DMS153 treated with DMSO at 0.1 percent for 48 hours (cell line): ENCODE results near the gene THAP4.

Experiments
- DNase-seq: peaks from one replicate; lab custom pipeline; 2025; ENCODE audit not compliant: unreplicated experiment; lab: John Stamatoyannopoulos, UW

THAP4 gene

DNA sequence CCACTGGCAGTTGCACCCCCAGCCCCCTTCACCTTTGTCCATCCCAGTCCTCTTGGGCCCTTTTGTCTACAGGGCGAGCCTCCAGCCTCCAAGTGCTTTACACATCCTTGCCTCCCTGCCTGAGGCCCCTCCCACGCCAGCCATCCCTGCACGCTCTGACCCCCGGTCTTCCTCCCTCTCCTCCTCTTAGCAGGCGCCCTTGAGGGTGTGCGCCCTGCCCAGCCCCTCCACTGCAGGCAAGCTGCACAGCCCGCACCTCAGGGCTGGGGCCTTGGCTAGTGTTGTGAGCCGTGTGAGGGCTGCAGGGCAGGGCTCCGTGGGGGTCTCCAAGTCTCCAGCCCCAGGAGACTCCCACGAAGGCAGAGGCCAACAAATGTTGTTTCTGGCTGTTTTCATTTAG lies 71.5 kb downstream of the THAP4 start:
- no peak for DNase-seq

DNA sequence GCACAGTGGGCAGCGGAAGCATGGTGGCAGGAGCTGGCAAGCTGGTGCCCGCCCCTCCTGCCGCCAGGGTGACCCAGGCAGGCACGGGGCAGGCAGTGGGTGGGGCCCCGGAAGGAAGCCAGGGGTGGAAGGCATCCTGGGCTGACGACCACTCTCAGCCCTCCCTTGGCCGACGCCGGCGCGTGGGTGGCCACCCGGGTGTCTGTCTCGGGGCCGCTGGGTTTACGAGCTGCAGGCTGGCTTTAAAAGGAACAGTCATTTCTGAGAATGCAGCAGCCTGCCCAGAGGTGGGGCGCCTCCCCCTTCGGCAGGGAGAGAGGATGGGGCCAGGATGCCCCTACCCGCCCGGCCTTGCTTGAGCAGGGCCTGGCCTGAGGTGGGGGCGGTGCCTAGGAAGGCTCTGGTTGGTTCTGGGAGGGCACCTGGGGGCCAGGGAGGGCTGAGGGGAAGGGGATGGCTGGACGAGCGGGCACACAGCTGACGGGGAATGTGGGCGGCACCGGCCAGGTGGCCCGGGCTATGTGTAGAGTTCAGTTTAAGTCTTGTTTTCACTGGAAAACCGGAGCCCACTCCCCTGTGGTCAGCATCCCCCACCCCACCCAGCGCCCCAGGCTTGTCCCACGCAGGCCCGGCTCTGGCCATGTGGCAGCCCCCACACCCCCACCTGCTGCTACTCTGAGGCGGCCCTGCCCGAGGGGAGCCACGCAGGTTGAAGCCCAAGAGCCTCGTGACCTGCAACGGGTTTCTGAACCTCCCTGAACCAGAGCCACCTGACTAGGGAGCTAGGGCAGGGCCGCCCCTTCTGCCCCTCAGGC lies 72.2 kb downstream of the THAP4 start:
- no peak for DNase-seq

DNA sequence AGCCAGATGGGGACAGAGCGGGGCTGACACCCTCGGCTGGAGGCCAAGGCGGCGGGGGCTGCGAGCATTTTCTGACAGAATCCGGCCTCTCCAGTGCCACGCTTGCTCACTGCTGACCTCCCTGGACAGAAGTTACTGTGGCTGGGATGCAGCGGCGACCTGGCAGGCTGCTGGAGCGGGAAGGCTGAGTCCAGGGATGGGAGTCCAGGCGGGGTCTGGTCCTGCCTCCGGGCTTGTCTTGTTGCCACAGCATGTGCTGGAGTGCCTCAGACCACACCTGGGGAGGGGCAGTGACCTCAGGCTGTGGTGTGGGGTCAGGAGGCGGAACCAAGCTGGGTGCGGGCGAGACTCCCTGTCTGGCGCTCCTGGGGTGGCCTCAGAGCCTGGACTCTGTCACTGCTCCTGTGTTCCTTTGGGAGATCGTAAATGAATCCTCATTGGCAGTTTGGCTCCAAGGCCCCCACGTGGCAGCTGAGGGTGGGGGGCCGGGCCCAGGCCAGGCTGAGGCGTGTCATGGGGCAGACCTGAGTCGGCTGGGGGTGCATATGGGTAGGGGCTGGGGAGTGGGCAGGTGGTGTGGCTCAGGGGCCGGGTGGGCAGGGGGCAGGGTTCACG lies 72.9 kb downstream of the THAP4 start:
- no peak for DNase-seq

DNA sequence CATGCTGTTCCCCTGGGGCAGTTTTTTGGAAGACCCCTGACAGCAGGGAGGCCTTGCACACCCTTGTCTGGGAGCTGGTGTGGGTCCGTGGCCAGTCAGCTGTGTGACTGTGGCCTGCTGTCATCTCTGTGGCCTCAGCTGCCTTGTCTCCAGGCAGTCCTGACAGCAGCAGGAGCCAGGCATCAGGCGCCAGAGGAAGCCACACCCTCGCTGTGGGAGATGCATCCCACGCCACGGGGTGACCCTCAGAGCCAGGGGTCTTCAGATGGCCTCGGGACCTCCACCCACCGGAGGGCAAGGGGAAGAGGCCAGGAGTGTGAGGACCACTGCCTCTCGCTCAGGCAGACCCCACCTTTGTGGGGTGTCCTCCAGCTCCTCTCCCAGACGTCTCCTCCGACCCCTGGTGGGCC lies 73.4 kb downstream of the THAP4 start:
- no peak for DNase-seq

DNA sequence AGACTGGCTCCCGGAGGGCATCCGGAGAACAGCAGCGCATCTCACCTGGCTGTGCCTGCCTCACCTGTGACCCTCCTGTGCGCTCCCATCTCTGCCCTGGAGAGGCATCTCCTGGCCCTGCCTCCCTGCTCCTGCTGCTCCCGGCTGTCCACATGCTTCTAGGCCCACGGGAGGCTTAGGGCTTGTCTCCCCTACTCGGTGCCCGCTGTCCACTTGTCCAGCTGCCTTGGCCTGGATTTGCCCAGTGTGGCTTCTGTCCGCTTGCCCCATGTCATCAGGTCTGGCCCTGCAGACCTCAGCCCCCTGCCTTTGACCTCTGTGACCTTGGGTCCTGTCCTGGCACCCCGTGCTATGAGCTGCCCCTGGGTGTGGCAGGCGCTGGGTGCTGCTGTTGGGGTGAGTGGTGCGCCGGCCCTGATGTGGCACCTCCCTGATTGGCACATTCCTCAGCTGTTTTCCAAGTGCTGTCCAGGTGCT lies 73.9 kb downstream of the THAP4 start:
- no peak for DNase-seq

DNA sequence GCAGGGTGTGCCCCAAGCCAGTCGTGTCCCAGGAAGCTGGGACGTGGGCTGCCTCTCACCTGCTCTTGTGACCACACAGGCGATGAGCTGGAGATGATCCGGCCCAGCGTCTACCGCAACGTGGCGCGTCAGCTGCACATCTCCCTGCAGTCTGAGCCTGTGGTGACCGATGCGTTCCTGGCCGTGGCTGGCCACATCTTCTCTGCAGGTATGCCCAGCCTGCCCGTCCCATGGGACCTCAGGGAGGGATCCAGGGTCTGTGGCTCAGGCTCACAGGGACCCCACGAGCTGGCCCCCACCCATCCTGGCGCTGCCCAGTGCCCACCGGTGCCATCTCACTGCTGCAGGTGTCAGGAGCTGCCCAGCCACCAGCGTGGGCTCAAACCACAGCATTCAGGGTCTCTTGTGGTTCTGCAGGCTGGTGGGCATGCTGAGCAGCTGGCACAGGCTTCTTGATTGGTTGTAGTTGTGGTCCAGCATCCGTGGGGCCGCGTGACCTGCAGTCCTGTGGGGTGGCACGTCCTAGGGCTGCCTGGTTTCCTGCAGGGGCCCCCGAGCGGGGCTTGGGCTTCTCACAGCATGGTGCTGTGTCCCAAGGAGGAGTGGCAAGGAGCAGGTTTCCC lies 74.6 kb downstream of the THAP4 start:
- DNase-seq, result no peak

DNA sequence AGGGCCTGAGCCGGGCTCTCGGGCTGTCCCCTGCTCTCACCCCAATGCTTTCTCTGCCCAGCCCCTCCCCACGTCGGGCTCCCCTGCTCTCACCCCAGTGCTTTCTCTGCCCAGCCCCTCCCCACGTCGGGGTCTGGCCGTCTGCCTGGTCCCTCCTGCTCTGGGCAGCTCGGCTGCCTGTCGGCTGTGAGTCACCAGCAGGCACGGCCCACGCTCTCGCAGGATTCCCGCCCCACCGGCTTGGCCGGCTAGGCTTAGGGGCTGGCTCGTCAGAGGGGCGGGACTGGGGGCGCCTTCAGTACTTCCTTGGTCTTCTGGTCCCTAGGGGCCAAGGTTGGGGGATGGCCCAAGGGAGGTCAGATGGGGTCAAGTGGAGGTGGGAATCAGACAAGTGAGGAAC lies 75.1 kb downstream of the THAP4 start:
- DNase-seq, result no peak

DNA sequence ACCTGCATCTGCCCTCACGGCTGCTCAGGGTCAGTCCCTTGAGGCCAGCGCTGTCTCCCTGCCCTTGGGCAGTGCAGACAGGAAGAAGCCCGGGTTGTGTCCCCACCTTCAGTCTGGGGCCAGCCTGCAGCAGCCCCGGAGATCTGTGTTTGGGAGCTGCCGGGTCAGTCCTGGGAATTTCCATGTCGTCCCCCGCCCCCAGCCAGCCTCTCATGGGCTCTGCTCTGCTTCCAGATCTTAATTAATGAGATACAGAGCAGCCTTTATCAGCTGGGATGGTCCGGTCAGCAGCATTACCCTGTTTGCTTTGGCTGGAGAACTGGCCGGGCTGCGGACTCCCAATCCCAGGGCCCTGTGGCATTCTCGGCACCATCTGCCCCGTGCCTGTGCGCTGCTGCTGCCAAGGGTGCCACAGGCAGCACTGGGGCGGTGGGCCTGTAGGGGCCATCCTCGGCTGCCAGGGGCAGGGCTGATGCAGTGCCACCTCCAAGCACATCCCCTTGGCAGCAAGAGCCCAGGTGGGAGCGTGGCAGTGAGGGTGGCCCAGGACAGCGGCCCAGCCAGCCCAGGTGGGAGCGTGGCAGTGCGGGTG lies 76.0 kb downstream of the THAP4 start:
- DNase-seq, result no peak

DNA sequence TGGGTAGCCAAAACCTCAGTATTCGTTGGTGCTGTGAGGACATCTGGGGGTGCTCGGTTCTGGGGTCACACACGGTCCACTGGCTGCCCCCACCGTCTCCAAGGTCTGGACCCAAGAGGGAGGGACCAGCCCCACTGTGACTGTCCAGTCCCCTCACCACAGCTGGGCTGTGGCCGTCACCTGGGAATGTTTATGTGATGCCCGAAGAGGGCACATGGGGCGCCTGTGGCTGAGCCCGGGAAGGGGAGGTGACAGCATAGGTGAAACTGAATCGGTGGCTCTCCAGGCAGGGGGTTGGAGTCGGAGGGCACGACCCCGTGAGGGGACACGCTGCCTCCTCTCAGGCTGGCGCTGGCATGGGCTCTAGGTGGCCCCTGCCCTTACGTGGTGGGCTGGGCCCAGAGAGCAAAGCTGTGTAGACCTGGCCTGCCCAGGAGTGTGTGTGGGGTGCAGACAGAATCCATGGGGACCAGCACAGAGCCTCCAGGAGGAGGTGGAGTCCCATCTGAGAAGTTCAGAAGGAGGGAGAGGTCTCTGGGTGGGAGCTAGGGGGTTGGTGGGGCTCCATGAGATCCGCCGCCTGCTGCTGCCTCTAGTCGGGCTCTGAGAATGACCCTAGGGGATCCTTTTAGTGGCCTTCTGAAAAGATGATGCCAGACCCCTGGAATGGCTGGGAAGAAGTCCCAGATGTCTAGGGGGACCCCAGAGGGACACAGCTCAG lies 76.6 kb downstream of the THAP4 start:
- no peak for DNase-seq

DNA sequence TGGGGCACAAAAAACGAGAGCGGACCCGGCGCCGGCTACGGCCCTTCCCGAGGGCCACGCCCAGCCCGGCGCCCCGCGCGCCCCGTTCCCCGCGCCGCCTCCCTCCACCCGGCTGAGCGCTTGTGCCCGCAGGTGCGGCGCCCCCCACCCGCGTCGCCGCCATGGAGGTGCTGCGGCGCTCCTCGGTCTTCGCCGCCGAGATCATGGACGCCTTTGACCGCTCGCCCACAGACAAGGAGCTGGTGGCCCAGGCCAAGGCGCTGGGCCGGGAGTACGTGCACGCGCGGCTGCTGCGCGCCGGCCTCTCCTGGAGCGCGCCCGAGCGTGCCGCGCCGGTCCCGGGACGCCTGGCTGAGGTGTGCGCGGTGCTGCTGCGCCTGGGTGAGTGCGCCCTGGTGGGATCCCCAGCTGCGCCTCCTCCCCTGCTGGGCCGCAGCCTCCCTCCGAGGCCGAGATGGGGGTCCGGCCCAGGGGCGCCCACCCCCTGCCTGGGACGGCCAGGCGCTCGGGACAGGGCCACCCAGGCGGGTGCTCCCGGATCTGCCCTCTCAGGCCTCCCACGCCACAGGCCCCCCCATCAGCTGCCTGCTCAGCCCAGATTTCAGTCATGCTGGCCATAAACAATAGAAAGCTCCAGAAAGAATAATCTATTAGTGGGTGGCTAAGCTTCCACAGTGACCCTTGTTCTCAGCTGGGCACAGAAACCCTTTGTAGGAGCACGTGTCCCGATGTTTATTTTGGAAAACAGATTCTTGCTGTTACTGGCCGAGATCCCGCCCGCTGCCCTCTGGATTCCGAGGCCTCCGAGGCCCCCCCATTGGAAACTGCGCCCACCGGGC lies 77.4 kb downstream of the THAP4 start:
- DNase-seq, result no peak

DNA sequence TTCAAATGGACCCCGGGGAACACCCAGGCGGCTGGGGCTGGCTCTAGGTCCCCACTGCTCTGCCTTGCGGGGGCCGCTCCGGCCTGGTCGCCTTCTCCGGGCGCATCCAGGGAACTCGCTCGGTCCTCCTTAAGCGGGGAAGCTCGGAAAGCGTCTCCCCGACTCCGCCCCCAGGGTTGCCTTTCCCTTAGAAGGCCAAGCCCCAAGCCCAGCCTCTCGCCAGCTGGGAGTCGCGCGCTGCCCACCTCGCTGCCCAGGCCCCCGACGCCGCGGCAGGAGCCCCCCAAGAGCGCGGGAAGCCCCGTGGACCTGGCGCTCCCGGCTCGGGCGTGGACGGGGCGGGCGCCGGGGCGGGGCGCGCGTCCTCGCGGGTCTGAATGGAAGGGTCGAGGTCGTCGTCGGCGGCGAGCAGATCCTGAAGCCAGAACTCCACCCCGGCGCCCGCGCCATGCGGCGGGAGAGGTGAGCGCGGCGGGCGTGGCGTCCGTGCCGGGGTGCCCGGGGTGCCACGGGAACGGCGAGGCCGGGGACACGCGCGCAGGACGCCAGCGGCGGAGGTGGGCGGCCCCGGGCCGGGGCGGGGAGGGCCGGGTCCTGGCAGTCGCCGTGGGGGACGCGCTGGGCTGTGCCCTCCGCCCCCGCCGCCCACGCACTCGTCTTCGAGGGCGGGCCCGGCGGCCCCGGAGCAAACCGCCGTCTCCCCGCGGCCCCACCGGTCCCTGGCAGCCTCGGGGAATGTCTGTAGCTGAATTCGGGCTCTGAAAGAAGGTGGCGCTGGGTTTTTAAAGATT lies 78.2 kb downstream of the THAP4 start, which contains the start of gene BOK:
Gene BOK (plus strand): TSS at position 214 of the 791 bp plus-strand sequence. CDS start 739 bp downstream, outside the sequence.
- DNase-seq, result no peak

DNA sequence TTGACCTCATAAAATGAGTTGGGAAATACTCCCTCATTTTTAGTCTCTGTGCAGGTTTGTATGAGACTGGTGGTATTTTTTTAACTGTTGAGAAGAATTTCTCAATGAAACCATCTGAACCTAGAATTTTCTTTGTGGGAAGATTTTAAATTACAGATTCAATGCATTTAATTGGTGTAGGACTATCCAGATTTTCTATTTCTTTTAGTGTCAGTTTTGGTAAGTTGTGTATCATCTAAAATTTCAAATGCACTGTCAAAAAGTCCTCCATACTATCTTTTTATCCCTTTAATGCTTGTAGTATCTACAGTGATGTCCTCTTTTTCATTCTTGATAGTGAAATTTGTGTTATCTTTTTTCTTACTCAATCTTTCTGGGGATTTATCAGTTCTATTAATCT lies 80.2 kb downstream of the THAP4 start:
- no peak for DNase-seq

DNA sequence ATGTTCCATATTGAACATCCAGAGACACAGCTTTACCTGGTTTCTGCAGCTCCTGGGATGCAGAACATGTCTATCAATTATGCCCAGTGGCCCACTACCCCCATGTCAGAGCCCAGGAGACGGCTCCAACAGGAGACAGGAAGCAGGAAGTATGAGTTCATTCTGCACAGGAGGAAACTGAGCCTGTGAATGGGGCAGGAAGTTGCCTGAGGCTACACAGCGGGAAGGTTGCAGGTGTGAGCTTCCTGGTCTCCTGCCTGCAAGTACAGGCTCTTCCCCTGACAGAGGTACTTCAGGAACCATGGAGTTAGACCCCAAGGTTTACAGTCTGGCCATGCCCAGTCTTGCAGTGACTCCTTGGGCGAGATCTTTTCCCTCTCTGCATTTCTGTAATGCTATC lies 81.2 kb downstream of the THAP4 start:
- DNase-seq, result no peak

DNA sequence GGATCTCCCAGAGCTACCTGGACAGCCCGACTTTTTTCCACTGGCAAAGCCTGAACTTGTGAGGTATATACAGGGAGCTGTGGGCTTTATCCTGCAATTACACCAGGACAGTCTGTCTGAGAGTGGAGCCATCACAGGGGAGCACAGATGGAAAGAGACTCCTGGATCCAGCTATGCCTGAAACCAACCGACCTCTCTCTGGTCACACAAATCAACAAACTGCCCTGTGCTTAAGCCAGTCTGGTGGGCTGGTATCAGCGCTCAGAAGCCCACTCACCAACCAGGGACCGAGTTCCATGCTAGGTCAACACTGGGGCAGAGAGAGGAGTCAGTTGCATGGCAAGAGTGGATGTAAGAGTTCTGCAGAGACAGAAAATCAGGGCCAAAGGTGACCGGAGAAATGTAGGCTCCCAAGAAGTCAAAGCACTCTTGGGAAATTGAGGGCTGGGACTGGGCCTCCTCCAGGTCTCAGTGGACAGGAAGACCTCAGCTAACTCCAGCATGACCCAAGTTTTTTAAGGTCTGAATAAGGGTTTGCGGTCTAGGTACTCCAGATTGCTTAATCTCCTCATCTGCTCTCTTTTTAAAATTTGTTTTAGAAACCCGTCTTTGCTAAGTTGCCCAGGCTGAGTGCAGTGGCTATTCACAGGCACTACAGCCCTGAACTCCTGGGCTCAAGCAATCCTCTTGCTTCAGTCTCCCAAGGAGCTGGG lies 82.2 kb downstream of the THAP4 start:
- no peak for DNase-seq

DNA sequence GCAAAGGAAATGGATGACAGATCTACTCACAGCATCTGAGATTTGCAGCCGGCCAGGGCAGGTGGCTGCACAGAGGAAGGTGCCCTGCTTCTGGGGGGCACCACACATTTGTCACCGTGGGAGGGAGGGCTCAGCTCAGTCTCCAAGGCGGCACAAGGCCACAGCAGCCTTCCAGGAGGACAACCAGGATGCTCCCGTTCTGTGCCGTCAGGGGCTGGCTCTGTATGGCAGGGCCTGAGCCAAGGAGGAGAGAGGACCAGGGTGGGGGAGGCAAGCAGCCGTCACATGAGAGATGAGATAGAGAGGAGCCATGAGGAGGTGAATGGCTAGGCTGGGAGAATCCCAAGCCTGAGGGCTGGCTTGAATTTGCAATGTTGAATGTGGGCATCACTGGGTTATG lies 83.0 kb downstream of the THAP4 start:
- DNase-seq, result no peak

DNA sequence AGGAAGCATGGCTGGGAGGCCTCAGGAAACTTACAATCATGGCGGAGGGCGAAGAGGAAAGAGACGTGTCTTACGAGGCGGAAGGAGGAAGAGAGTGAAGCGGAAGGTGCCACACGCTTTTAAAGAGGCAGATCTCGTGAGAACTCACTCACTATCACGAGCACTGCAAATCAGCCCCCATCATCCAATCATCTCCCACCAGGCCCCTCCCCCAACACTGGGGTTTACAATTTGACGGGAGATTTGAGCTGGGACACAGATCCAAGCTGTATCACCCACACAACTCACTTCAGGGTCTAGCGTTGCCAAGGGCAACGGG lies 83.5 kb downstream of the THAP4 start:
- DNase-seq, result no peak

DNA sequence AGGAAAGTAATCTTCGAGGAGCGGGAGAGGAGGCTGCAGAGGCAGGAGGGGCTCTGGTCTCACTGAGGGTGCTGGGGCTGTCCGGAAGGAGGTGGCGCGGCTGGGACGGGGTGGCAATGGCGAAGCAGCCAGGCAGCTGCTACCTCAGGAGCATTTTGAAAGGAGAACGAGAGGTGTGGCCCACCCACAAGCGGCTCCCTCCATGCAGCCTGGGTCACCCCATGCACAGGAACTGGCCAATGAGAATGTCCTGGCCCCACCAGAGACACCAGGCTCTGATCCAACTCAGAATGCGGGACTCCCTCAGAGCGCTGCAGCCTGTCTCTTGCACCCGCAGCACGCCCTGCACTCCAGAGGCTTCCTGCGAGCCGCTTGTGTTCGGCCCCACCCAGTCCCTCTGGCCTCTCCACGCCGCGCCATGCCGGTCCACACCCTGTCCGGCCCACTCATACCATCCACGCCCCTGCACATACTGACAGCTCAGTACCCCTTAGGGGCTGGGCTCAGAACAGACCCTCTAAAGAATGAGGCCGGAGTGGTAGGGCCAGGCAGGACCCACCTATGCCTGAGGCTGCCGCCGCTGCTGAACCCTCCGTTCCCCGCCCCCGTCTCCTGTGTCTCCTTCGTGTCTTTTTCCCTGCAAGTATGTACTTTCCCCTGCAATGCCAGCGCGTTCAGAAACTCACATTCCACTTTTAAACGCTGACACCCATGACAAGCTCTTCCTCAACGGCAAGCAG lies 84.8 kb downstream of the THAP4 start:
- DNase-seq, result no peak

DNA sequence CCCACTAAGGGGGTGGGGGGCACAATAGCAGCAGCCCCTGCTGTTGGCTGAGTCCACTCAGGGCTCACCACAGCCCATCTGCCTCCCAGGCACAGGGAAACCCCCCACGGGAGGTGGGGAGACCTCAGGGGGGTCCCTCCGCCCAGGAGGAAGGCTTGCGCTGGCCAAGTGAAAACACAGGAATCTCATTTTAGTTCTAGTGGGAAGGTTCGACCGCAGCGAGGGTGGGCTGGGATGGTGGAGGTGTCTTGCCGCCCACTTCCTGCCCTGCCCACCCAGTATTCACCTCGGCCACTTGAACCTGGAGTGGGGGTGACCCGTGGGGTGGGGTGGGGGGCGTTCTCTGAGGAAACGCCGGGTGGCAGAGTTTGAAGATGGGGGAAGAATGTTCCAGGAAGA lies 85.4 kb downstream of the THAP4 start:
- no peak for DNase-seq
